Left ventricle myocardium inferior (tissue), 1 donor: Measurements from ENCODE around the gene NTN4. TPM values are rescaled to one million over a fixed set of nuclear protein-coding genes. Genes with fewer than 3 reads are reported as not detected.

Source experiments
- DNase-seq: peaks from one replicate; pipeline ENCODE4 v3.0.0-alpha.2; 2020
- H3K27ac ChIP-seq: fragments of 200-600 bp; replicated peaks from 2 replicates; pipeline ENCODE4 v1.8.0; 2021
- H3K27me3 ChIP-seq: fragments of 200-600 bp; 2 replicates; pipeline ENCODE4 v1.8.0; 2021; ENCODE audit warnings: low read depth
- H3K36me3 ChIP-seq: fragments of 200-600 bp; 2 replicates; pipeline ENCODE4 v1.8.0; 2021
- H3K4me1 ChIP-seq: fragments of 200-600 bp; 2 replicates; pipeline ENCODE4 v1.8.0; 2021
- H3K4me3 ChIP-seq: fragments of 200-600 bp; 2 replicates; pipeline ENCODE4 v1.8.0; 2021; ENCODE audit warnings: mild to moderate bottlenecking, moderate library complexity
- H3K9me3 ChIP-seq: fragments of 200-600 bp; replicated peaks from 2 replicates; pipeline ENCODE4 v1.8.0; 2021
- CTCF ChIP-seq: fragments of 200-600 bp; IDR thresholded peaks from 2 replicates; pipeline ENCODE4 v1.8.0; 2021; ENCODE audit warnings: antibody characterized with exemption, mild to moderate bottlenecking, borderline replicate concordance
- intact Hi-C: fragments of 100-400 bp; cut with micrococcal nuclease; formaldehyde crosslinking; loops from one replicate; pipeline ENCODE4 v1.11.0; 2022
- long read RNA-seq: library from polyadenylated mRNA; unstranded; transcript quantifications from one replicate; pipeline ENCODE4 v2.0.0, GENCODE V29; 2021
- total RNA-seq: library from RNA; stranded (reverse); fragmentation: NEBNext Ultra II Directional; extraction: Animal tissue kit (Norgen Biotek cat#: 25700); gene quantifications from one replicate; pipeline ENCODE4 v1.2.1, GENCODE V29; 2021
- donor health status: DM: no; HTN: yes; CAD: no; lungs with severe emphysema.

NTN4 gene
- 76.8 TPM for total RNA-seq
- long read RNA-seq, transcript NTN4-201 (10 exons, 3,615 nt), result major isoform, 292 of 325 reads
- long read RNA-seq, partial matches to known transcripts, result 16 of 325 reads
- long read RNA-seq, other reads (novel, unspliced or antisense), result 16 of 325 reads

GRCh38 chr12:95790033-95790916 lies at the start of gene NTN4:
Gene NTN4 (minus strand): TSS chr12:95790764. CDS start chr12:95790309, 455 bp downstream.
- Histone ChIP-seq H3K27me3 (no peaks in the 10 kb centered on the region), H3K36me3 (peaks cover 14% of the 10 kb centered on the region), H3K4me3 (peak within 1 kb of the TSS; percentile 93), H3K27ac (peak within 1 kb of the TSS; percentile 95), H3K9me3 (no peaks in the 10 kb centered on the region), H3K4me1 (peaks cover 64% of the 10 kb centered on the region)
- intact Hi-C loops, result no loop called here
- no peak for TF ChIP-seq CTCF
- peak; percentile 73 for DNase-seq

- intact Hi-C loops, result no loop called here
- TF ChIP-seq CTCF, result no peak
- H3K9me3 ChIP-seq, result no peaks in the 10 kb centered on the region
- no peak overlapping the region for H3K4me3 ChIP-seq
- no peak for DNase-seq
- no peak overlapping the region for H3K27ac ChIP-seq
- no peaks in the 10 kb centered on the region for H3K27me3 ChIP-seq
- H3K36me3 ChIP-seq, result no peaks in the 10 kb centered on the region
- no peaks in the 10 kb centered on the region for H3K4me1 ChIP-seq
These were observed 47.6 kb upstream of the NTN4 start for GRCh38 chr12:95838125-95838524.

GRCh38 chr12:95837240-95838038 lies 46.9 kb upstream of the NTN4 start:
- no peak overlapping the region for H3K4me3 ChIP-seq
- no peak overlapping the region for H3K27ac ChIP-seq
- no peak for DNase-seq
- no peaks in the 10 kb centered on the region for H3K9me3 ChIP-seq
- no peaks in the 10 kb centered on the region for H3K27me3 ChIP-seq
- TF ChIP-seq CTCF, result no peak
- intact Hi-C loops, result no loop called here
- H3K4me1 ChIP-seq, result no peaks in the 10 kb centered on the region
- no peaks in the 10 kb centered on the region for H3K36me3 ChIP-seq

GRCh38 chr12:95836630-95837239 lies 46.2 kb upstream of the NTN4 start:
- Histone ChIP-seq H3K9me3 (no peaks in the 10 kb centered on the region), H3K27me3 (no peaks in the 10 kb centered on the region), H3K36me3 (no peaks in the 10 kb centered on the region), H3K4me1 (no peaks in the 10 kb centered on the region), H3K27ac (no peak overlapping the region), H3K4me3 (no peak overlapping the region)
- intact Hi-C loops, result no loop called here
- no peak for TF ChIP-seq CTCF
- DNase-seq, result no peak

- Histone ChIP-seq H3K4me3 (no peak overlapping the region), H3K9me3 (no peaks in the 10 kb centered on the region), H3K4me1 (no peaks in the 10 kb centered on the region), H3K36me3 (no peaks in the 10 kb centered on the region), H3K27me3 (no peaks in the 10 kb centered on the region), H3K27ac (no peak overlapping the region)
- no peak for TF ChIP-seq CTCF
- no peak for DNase-seq
- intact Hi-C loops, result no loop called here
These were observed 45.6 kb upstream of the NTN4 start for GRCh38 chr12:95836185-95836609.
